Measurements from ENCODE around the gene NUBPL.
"Not testable (repeated sequence)": the region's sequence is repeated elsewhere in the genome, so short reads cannot be mapped to it uniquely, and the experiment has no call there.

NUBPL gene

DNA sequence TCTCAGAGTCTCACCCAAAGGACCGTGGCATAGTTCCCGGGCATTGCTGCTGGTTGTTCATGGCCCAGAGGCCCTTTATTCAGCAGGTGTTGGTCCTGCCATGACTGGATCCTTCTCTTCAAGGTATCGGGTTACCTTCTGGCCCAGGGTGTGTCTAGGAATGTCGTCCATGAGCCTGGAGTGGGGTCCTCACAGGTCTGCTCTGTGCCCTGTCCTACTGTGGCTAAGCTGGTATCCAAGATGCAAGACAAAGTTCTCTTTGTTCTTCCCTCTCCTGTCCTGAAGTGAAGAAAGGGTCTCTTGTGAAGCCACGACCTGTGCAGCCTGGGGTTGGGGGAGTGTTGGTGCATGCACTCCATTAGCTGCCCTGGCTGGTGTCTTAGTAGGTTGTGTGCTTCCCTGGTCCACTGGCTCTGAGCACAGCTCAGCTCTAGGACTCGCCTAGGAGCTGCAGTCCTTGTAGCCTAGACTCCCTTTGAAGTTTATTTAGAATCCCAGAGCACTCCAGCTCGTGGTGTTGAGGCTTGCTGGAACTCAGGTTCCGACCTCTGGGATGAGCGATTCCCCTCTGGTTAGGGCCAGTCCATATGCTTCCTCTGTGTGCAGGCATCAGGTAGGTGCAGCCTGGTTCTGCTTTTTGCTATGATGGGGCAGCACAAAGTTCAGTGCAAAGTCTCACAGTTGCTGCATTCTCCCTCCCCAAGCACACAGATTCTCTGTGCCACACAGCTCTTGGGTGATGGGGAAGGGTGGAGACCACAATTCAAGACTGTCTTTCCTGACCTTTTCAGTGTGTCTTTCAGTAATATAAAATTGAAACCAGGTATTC is 117.4 kb downstream of the NUBPL start:
- DNase-seq = no peak

DNA sequence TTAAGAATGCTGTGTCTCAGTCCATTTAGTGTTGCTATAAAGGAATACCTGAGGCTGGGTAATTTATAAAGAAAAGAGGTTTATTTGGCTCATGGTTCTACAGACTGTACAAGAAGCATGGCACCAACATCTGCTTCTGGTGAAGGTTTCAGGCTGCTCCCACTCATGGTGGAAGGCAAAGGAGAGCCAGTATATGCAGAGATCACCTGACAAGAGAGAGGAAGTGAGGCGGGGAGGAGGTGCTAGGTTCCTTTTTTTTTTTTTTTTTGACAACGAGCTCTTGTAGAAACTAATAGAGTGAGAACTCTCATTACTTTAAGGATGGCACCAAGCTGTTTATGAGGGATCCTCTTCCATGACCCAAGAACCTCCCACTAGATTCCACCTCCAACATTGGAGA is 121.6 kb downstream of the NUBPL start:
- DNase-seq = no peak

GRCh38 chr14:31687726-31688125 is 126.5 kb downstream of the NUBPL start:
- no peak for DNase-seq

- no peak for DNase-seq
Measured at GRCh38 chr14:31690056-31690455, 128.9 kb downstream of the NUBPL start.

DNA sequence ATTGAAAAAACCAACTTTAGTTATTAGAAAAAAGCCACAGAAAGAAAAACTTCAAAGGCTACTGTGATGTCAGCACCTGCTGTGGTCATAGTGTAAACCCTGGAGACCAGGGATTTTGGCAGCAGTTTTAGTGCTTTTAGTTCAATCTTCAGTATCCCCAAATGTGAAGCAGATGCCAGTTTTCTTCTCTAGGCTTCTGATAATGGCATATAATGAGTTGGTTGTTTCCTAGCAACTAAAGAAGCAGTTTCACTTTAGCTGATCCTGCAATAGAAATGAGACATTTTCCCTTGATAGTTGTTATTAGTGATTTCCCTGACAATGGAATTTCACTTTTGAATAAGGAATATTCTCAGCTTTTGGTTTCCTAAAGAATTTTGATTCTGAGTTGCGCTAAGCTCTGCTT is 131.2 kb downstream of the NUBPL start:
- peak; percentile 38 for DNase-seq

DNA sequence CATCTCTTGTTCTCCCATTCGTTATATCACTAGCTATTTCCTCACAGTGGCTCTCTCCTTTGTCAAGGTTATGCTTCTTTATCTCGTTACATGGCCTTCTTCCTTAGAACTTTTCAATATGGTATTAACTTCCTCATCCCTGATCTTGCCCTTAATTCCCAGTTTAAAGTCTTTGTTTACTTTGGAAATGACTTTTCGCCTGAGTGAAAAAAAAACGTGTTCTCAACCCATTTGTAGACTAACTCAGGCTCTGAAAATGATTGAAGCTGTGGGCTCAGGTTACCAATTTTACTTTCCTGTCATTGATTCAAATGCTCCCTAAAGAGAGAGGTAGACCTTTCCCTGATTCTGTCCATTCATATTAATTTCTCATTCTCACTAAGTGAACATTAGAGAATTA is 135.2 kb downstream of the NUBPL start:
- DNase-seq = no peak

- DNase-seq = no peak
Measured at GRCh38 chr14:31699809-31700208, 138.6 kb downstream of the NUBPL start.

GRCh38 chr14:31700282-31701074 is 139.3 kb downstream of the NUBPL start:
- no peak for DNase-seq

DNA sequence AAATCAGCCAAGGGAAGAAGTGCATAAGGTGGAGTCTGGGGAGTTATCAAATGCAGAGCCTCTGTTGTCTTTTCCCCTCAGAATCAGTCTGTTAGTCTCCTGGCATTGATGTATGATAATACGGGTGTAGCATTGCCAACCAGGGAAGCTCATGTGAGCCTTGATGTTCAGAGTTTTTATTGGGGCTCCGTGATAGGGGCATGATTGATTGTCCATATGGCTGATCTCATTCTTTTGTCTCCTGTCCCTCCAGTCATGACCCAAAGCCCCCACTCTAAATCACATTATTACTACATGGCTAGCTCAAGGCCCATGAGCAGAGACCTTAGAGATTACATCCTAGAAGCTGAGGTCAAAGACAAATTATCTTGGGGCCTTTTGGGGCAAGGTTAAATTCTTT is 140.9 kb downstream of the NUBPL start:
- DNase-seq = no peak

- DNase-seq = no peak
Measured at GRCh38 chr14:31703056-31703455, 141.9 kb downstream of the NUBPL start.

DNA sequence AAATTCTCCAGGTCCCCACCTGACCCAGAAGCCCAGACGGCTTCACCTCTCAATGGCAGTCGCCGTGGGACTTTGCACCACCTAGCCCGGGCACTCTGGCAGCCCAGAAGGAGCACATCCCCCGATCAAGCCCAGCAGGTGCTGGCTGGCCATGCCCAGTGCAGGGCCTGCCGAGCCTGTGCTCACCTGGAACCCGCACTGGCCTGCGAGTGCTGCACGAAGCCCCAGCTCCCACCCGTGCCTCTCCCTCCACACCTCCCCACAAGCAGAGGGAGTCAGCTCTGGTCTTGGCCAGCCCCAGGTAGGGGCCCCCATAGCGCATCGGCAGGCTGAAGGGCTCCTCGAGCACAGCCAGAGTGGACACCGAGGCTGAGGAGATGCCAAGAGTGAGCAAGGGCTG is 144.5 kb downstream of the NUBPL start:
- no peak for DNase-seq

GRCh38 chr14:31708661-31709060 is 147.5 kb downstream of the NUBPL start:
- DNase-seq = not testable (repeated sequence)

GRCh38 chr14:31712244-31713127 is 151.3 kb downstream of the NUBPL start:
- DNase-seq = no peak

GRCh38 chr14:31716208-31716607 is 155.0 kb downstream of the NUBPL start:
- DNase-seq = no peak

GRCh38 chr14:31717294-31718085 is 156.3 kb downstream of the NUBPL start:
- peak; percentile 50 for DNase-seq

GRCh38 chr14:31718585-31718984 is 157.4 kb downstream of the NUBPL start:
- no peak for DNase-seq

- DNase-seq = no peak
Measured at GRCh38 chr14:31718985-31719384, 157.8 kb downstream of the NUBPL start.

- no peak for DNase-seq
Measured at GRCh38 chr14:31726337-31726736, 165.1 kb downstream of the NUBPL start.

DNA sequence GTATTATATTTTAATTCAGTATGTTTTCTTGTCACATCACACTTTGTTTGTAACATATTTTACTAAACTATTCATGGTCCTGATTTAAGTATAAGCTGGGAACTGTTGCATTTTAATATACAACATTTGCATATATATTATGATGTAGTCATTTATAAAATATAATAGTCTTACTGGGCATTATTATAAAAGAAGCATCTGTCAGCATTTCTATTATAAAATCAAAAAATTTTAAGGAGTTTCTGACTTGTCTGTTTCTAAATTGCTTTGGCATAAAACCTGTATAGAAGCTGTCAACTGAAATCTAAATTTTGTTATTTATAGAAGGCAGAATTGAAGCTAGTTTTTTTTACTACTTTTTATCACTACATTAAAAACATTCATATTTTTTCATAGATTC is 166.6 kb downstream of the NUBPL start:
- no peak for DNase-seq

DNA sequence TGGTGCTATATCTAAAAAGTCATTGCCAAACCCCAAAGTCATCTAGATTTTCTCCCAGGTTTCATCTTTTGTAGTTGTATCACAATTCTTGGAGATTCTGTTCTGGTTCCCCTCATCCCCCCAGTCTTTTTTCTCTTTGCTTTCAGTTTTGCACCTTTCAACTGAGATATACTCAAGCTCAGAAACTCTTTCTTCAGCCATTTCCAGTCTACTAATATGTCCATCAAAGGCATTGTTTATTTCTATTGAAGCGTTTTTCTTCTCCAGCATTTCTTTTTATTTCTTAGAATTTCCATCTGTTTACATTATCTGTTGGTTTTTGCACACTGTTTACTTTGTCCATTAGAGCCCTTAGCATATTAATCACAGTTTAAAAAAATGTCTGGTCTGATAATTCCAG is 179.5 kb downstream of the NUBPL start:
- no peak for DNase-seq

- DNase-seq = no peak
Measured at GRCh38 chr14:31745741-31746140, 184.5 kb downstream of the NUBPL start.

DNA sequence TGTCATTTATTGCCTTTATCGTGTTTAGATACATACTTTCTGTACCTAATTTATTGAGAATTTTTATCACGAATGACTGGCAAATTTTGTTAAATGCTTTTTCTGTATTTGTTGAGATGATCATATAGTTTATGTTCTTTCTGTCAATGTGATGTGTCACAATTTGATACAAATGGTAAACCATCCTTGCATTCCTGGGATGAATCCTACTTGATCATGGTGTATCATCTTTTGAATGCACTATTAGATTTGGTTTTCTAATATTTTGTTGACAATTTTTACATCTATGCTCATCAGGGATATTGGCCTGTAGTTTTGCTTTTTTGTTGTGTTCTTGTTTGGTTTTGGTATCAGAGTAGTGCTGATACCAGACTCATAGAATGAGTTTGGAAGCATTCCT is 185.1 kb downstream of the NUBPL start:
- no peak for DNase-seq

All from eye (tissue), 1 donor.